PC-9 (cell line): ENCODE data around the gene CDC42BPA. TPM values are rescaled to one million over a fixed set of nuclear protein-coding genes. Genes with fewer than 3 reads are reported as not detected.

ENCODE experiments used
- BruUV-seq: library from RNA; stranded (reverse); fragments of 400-500 nt; replicated peaks from 2 replicates; lab custom pipeline; 2021; lab: Mats Ljungman, UMichigan
- CTCF ChIA-PET: fragments of 300-600 bp; sonication (Branson Sonifier 250); formaldehyde crosslinking; loops from one replicate; lab custom pipeline; 2022; ENCODE audit warnings: antibody characterized with exemption; lab: Charles Lee
- POLR2A ChIA-PET: fragments of 300-600 bp; sonication (Branson Sonifier 250); formaldehyde crosslinking; loops from one replicate; lab custom pipeline; 2022; ENCODE audit warnings: antibody characterized with exemption; ENCODE audit not compliant: unreplicated experiment; lab: Charles Lee
- DNase-seq, 2 experiments: peaks; one replicate each; pipeline versions ENCODE4 v3.0.0 to v3.0.0-alpha.2; 2015 to 2022; ENCODE audit warnings: mixed read lengths in 1 of 2
- H2AFZ ChIP-seq: fragments of 200-600 bp; sonication (generic); 2 replicates; pipeline ENCODE4 v1.8.1; 2017; ENCODE audit warnings: antibody characterized with exemption
- H3F3A ChIP-seq: fragments of 200-600 bp; sonication (generic); 2 replicates; pipeline ENCODE4 v1.8.1; 2017; ENCODE audit warnings: antibody characterized with exemption, mild to moderate bottlenecking, low read depth; ENCODE audit not compliant: insufficient read depth
- H3K27ac ChIP-seq: fragments of 200-600 bp; sonication (generic); 2 replicates; pipeline ENCODE4 v1.6.1; 2016; ENCODE audit warnings: mixed run types
- H3K27me3 ChIP-seq: fragments of 200-600 bp; sonication (generic); 2 replicates; pipeline ENCODE4 v1.6.1; 2016; ENCODE audit warnings: low read depth, mixed run types; ENCODE audit not compliant: insufficient read depth
- H3K36me3 ChIP-seq: fragments of 200-600 bp; sonication (generic); 2 replicates; pipeline ENCODE4 v1.6.1; 2016; ENCODE audit warnings: low read depth, mixed run types
- H3K4me1 ChIP-seq: fragments of 200-600 bp; sonication (generic); replicated peaks from 2 replicates; pipeline ENCODE4 v1.6.1; 2016; ENCODE audit warnings: mixed run types; ENCODE audit not compliant: insufficient read depth
- H3K4me2 ChIP-seq: fragments of 200-600 bp; sonication (generic); 2 replicates; pipeline ENCODE4 v1.6.1; 2017; ENCODE audit warnings: mixed run types
- H3K4me3 ChIP-seq: fragments of 200-600 bp; sonication (generic); 2 replicates; pipeline ENCODE4 v1.6.1; 2016; ENCODE audit warnings: mixed run types
- H3K79me2 ChIP-seq: fragments of 200-600 bp; sonication (generic); 2 replicates; pipeline ENCODE4 v1.6.1; 2017; ENCODE audit warnings: low read depth, mixed run types
- H3K9me2 ChIP-seq: fragments of 200-600 bp; sonication (generic); 2 replicates; pipeline ENCODE4 v1.8.1; 2017; ENCODE audit warnings: mild to moderate bottlenecking; ENCODE audit not compliant: insufficient read depth
- H3K9me3 ChIP-seq: fragments of 200-600 bp; sonication (generic); 2 replicates; pipeline ENCODE4 v1.8.1; 2016; ENCODE audit warnings: low read depth; ENCODE audit not compliant: insufficient read depth
- H4K20me1 ChIP-seq: fragments of 200-600 bp; sonication (generic); 2 replicates; pipeline ENCODE4 v1.8.1; 2017; ENCODE audit not compliant: insufficient read depth
- EZH2 ChIP-seq: fragments of 200-600 bp; sonication (generic); IDR thresholded peaks from 2 replicates; pipeline ENCODE4 v1.8.0; 2017; ENCODE audit warnings: antibody characterized with exemption, low read depth
- intact Hi-C: fragments of 100-400 bp; cut with micrococcal nuclease; formaldehyde crosslinking; loops from one replicate; pipeline ENCODE4 v1.10.0; 2022; ENCODE audit not compliant: unreplicated experiment
- total RNA-seq: library from RNA; stranded (reverse); gene quantifications from 2 replicates; pipeline ENCODE4 v1.2.3, GENCODE V29; 2021
- TF ChIP-seq, protein P1 (sequence below): fragments of 200-600 bp; sonication (generic); conservative IDR thresholded peaks from 2 replicates; pipeline ENCODE4 v1.6.1; 2017; ENCODE audit warnings: mixed run types, antibody characterized with exemption, mild to moderate bottlenecking, moderate library complexity

Gene CDC42BPA
- total RNA-seq, 1 experiment from 2014 or later: 47.5 TPM

DNA sequence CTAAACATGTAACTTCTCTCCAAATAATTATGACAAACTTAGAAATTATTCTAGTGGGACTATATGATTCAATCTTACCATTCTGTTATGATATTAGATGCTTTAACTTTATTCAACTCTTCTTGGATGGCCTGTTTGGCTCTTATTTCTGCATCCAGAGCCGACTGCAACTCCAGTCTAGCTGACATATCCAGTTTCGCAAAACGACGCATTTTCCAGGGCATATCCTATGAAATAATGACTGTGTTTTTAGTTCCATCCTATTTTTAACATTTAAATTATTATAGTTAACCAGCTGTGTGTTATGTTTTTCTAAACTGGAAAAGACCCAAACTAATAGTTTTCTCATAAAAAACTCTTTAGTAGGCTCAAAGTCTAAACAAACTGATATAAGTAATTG lies 244.5 kb downstream of the CDC42BPA start:
- POLR2A ChIA-PET: no interaction called here
- no TSS peak for BruUV-seq
- H3K36me3 ChIP-seq: peaks cover 10% of the 10 kb centered on the region; the same call in 1 of the 2 replicates

DNA sequence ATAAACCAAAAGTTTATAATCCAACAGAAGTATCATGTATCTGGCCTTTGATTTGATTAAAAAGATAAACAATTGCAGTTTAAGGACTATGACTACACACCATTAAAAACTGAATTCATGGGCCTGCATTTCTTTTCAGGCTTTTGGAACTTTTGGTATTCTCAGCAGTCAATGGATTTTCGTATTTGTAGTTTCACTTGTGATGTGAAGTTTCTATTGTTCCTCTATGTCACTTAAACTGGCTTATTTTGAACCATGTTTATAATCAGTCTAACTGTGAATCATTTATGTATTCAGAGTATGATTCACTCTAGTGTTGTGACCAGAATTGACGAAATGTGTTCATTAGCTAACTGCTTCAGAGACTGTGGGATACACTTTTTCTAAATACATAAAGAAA lies 245.3 kb downstream of the CDC42BPA start:
- CTCF ChIA-PET: no interaction called here
- no peaks in the 10 kb centered on the region for H3F3A ChIP-seq
- no TSS peak for BruUV-seq

More for the DNA sequence above, 244.5 kb downstream of the CDC42BPA start:
- 0 out of 2 replicates have a peak, but pooled peaks cover 3% of the 10 kb centered on the region for H4K20me1 ChIP-seq
- CTCF ChIA-PET: no interaction called here
- H3K79me2 ChIP-seq: no peaks in the 10 kb centered on the region
- no peaks in the 10 kb centered on the region for H3K27me3 ChIP-seq
- H3K4me2 ChIP-seq: no peak overlapping the region
- DNase-seq: no peak
- no peak overlapping the region for H2AFZ ChIP-seq
- H3K9me2 ChIP-seq: no peaks in the 10 kb centered on the region
- intact Hi-C loops: no loop called here
- TF ChIP-seq, protein P1, sequence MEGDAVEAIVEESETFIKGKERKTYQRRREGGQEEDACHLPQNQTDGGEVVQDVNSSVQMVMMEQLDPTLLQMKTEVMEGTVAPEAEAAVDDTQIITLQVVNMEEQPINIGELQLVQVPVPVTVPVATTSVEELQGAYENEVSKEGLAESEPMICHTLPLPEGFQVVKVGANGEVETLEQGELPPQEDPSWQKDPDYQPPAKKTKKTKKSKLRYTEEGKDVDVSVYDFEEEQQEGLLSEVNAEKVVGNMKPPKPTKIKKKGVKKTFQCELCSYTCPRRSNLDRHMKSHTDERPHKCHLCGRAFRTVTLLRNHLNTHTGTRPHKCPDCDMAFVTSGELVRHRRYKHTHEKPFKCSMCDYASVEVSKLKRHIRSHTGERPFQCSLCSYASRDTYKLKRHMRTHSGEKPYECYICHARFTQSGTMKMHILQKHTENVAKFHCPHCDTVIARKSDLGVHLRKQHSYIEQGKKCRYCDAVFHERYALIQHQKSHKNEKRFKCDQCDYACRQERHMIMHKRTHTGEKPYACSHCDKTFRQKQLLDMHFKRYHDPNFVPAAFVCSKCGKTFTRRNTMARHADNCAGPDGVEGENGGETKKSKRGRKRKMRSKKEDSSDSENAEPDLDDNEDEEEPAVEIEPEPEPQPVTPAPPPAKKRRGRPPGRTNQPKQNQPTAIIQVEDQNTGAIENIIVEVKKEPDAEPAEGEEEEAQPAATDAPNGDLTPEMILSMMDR: no peak
- no peak for TF ChIP-seq EZH2
- H3K4me3 ChIP-seq: no peak overlapping the region
- no peak overlapping the region for H3K27ac ChIP-seq
- no peaks in the 10 kb centered on the region for H3K9me3 ChIP-seq
- H3F3A ChIP-seq: no peaks in the 10 kb centered on the region
- no peaks in the 10 kb centered on the region for H3K4me1 ChIP-seq

DNA sequence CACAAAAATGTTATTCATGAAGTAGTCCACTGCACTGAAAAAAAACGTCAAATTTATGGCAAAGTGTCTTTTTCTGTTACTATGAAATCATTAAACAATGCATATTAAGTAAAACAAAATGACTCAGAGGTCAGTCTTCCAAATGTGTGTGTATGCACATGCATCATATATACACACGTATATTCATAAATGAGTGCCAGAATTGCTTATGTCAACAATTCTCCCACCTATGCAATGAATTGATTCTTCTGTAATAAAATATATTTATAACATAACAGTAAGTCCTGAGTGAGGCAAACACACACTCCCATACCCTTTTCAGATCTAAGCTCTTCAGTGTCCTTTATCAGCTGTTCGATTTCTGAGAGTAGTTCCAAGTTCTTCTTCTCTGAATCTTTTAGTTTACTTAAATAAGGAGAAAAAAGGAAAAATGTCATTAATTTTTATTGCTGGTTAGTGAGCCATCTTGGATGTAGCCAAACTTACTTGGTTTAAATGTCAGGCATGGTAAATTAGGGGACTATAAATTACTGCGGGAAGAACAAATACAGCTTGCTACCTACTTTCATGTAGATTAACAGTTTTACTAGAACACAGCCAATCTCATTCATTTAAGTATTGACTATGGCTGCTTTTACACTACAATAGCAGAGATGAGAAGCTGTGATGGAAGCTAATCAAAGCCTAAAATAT lies 246.3 kb downstream of the CDC42BPA start:
- Histone ChIP-seq H3K4me2 (no peak overlapping the region), H3K9me3 (no peaks in the 10 kb centered on the region), H3K9me2 (no peaks in the 10 kb centered on the region), H3F3A (no peaks in the 10 kb centered on the region), H3K4me1 (no peaks in the 10 kb centered on the region), H3K79me2 (no peaks in the 10 kb centered on the region), H2AFZ (no peak overlapping the region), H3K27ac (no peak overlapping the region), H3K36me3 (peaks cover 10% of the 10 kb centered on the region; the same call in 1 of the 2 replicates), H3K27me3 (no peaks in the 10 kb centered on the region), H3K4me3 (no peak overlapping the region), H4K20me1 (0 out of 2 replicates have a peak, but pooled peaks cover 3% of the 10 kb centered on the region)
- no peak for TF ChIP-seq EZH2
- TF ChIP-seq, protein P1: no peak
- BruUV-seq: no TSS peak
- POLR2A ChIA-PET: interaction anchor here (0.6 to 0.7 kb wide), 2 partner anchors 194 to 234 kb away, joined by 3 to 15 read pairs; no protein-coding TSS in a partner anchor
- intact Hi-C loops: no loop called here
- CTCF ChIA-PET: no interaction called here
- no peak for DNase-seq

More for the DNA sequence above, 245.3 kb downstream of the CDC42BPA start:
- Histone ChIP-seq H3K4me3 (no peak overlapping the region), H2AFZ (no peak overlapping the region), H3K79me2 (no peaks in the 10 kb centered on the region), H3K27ac (no peak overlapping the region), H3K27me3 (no peaks in the 10 kb centered on the region), H3K9me2 (no peaks in the 10 kb centered on the region), H3K4me2 (no peak overlapping the region), H4K20me1 (0 out of 2 replicates have a peak, but pooled peaks cover 3% of the 10 kb centered on the region), H3K4me1 (no peaks in the 10 kb centered on the region), H3K9me3 (no peaks in the 10 kb centered on the region), H3K36me3 (peaks cover 10% of the 10 kb centered on the region; the same call in 1 of the 2 replicates)
- POLR2A ChIA-PET: interaction anchor here (0.7 kb wide), 1 partner anchor 193 kb away, joined by 3 read pairs; no protein-coding TSS in a partner anchor
- DNase-seq: no peak
- TF ChIP-seq EZH2: no peak
- TF ChIP-seq, protein P1: no peak
- intact Hi-C loops: no loop called here
